AG09319 (cell line): ENCODE results near the gene ZBTB7C.

ENCODE experiments used
- DNase-seq: peaks from one replicate; pipeline ENCODE4 v3.0.0-alpha.2; 2010; ENCODE audit warnings: low read depth; ENCODE audit errors: extremely low read depth
- CTCF ChIP-seq: IDR thresholded peaks from 2 replicates; pipeline ENCODE4 v1.5.1; 2011; ENCODE audit warnings: low read depth, mild to moderate bottlenecking, inconsistent platforms, low read length, moderate library complexity

The ZBTB7C gene

DNA sequence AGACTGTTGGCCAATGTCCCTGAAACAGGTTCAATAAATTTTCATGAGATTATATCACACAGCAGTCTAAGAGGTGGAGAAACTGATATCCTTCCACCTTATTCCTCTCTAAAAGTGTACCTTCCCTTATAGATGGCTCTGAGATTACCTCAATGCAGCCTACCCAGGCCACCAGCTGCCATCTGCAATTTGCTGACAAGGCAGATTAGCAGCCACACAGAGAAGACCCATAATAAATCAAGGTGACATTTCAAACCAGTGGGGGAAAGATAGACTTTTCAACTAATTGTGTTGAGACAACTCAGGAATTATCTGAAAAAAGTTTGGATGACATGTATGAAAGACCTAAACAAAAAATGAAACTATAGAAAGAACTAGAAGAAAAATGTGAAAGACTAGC is 43.2 kb downstream of the ZBTB7C start:
- no peak for DNase-seq
- TF ChIP-seq CTCF: no peak

DNA sequence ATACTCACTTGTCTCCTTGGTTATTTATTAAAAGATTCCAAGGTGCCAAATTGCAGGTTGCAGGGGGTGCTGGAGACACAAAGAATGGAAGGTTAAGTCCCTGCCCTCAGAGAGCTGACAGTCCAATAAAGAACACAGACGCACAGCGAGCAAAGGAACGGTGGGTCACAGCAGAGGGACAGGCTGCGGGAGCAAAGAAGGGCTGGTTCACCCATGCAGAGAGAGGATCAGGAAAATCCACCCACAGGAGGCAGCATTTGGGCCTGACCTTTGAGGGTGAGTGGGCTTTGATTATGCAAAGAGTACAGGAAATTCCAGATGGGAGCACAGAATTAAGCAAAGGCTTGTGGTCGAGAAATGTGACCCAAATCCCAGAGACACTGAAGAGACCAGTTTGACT is 45.0 kb downstream of the ZBTB7C start:
- DNase-seq: no peak
- TF ChIP-seq CTCF: no peak

GRCh38 chr18:48363175-48363574 is 46.0 kb downstream of the ZBTB7C start:
- TF ChIP-seq CTCF: no peak
- DNase-seq: no peak

- TF ChIP-seq CTCF: no peak
- no peak for DNase-seq
Measured at GRCh38 chr18:48361801-48362200, 47.4 kb downstream of the ZBTB7C start.

DNA sequence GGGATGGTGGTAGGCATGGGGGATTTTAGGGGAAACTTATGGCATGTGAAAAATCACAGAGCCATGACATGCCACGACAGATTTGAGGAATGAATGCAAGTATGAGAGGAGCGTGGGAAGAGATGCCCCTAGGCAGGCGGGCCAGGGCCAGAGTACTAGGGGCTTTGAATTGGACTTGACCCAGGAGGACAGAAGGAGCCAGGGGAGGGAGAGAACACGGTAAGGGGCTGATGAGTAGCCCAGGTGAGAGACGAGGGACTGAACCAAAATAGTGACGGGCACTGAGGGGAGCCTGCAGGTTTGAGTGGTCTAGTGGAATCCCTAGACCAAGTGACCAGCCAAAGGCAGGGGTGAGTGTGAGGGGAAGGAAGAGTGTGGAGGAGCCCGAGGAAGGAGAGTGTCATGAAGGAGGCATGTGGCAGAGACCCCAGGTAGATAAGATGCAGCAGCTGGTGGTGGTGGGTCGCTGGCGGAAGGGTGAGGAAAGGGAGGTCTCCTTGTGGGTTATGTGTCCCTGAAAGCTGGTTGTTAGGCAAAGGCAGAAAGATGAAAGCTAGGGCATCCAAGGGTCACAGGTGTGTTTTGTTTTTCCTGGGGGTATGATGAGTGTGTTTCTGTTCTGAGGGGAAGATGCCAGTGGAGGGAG is 48.7 kb downstream of the ZBTB7C start:
- no peak for DNase-seq
- TF ChIP-seq CTCF: no peak

GRCh38 chr18:48359626-48360025 is 49.6 kb downstream of the ZBTB7C start:
- DNase-seq: no peak
- no peak for TF ChIP-seq CTCF

- no peak for TF ChIP-seq CTCF
- DNase-seq: no peak
Measured at GRCh38 chr18:48358868-48359267, 50.3 kb downstream of the ZBTB7C start.
